ENCODE results near the gene THOC6. TPM values are rescaled to one million over a fixed set of nuclear protein-coding genes. Genes with fewer than 3 reads are reported as not detected.

The THOC6 gene
- total RNA-seq, 1 donor from 2014 or later = 30.2 TPM

DNA sequence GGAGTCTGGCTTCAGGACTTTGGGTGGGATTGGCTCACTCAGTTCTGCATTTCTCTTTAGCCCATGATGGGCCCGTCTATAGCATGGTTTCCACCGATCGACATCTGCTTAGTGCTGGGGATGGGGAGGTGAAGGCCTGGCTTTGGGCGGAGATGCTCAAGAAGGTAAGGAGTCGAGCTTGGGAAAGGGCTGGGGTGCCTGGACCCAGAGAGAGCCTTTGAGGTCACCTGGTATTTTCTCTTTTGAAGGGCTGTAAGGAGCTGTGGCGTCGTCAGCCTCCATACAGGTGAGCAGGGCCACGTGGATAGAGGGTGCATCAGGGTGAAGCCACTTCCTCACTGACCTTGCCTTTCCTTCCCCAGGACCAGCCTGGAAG, 2.2 kb downstream of the THOC6 start:
- H3K27me3 Mint-ChIP-seq (ENCODE audit: unreplicated experiment) = peaks cover 18% of the 10 kb centered on the region
- no peak overlapping the region for H3K27ac Mint-ChIP-seq (ENCODE audit: unreplicated experiment)
- TF ChIP-seq, protein P1, sequence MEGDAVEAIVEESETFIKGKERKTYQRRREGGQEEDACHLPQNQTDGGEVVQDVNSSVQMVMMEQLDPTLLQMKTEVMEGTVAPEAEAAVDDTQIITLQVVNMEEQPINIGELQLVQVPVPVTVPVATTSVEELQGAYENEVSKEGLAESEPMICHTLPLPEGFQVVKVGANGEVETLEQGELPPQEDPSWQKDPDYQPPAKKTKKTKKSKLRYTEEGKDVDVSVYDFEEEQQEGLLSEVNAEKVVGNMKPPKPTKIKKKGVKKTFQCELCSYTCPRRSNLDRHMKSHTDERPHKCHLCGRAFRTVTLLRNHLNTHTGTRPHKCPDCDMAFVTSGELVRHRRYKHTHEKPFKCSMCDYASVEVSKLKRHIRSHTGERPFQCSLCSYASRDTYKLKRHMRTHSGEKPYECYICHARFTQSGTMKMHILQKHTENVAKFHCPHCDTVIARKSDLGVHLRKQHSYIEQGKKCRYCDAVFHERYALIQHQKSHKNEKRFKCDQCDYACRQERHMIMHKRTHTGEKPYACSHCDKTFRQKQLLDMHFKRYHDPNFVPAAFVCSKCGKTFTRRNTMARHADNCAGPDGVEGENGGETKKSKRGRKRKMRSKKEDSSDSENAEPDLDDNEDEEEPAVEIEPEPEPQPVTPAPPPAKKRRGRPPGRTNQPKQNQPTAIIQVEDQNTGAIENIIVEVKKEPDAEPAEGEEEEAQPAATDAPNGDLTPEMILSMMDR (IDR thresholded peaks at IDR 0.05; ENCODE audit: partially characterized antibody, unreplicated experiment) = no peak
- no peaks in the 10 kb centered on the region for H3K36me3 Mint-ChIP-seq (ENCODE audit: unreplicated experiment)
- H3K4me1 Mint-ChIP-seq (ENCODE audit: low read depth, unreplicated experiment) = peaks cover 20% of the 10 kb centered on the region
- H3K4me3 Mint-ChIP-seq (ENCODE audit: unreplicated experiment) = no peak overlapping the region
- no peak for DNase-seq
- H3K9me3 Mint-ChIP-seq (ENCODE audit: unreplicated experiment) = peaks cover 2% of the 10 kb centered on the region

GRCh38 chr16:3026609-3027488, 3.0 kb downstream of the THOC6 start:
- Mint-ChIP-seq H3K9me3 (ENCODE audit: unreplicated experiment) (peaks cover 2% of the 10 kb centered on the region), H3K4me1 (ENCODE audit: low read depth, unreplicated experiment) (peaks cover 15% of the 10 kb centered on the region), H3K27me3 (ENCODE audit: unreplicated experiment) (peaks cover 16% of the 10 kb centered on the region), H3K4me3 (ENCODE audit: unreplicated experiment) (peak overlapping the region; percentile 30), H3K27ac (ENCODE audit: unreplicated experiment) (peak overlapping the region; percentile 52), H3K36me3 (ENCODE audit: unreplicated experiment) (no peaks in the 10 kb centered on the region)
- peak; percentile 59 for DNase-seq
- TF ChIP-seq, protein P1 (IDR thresholded peaks at IDR 0.05; ENCODE audit: partially characterized antibody, unreplicated experiment) = no peak

DNA sequence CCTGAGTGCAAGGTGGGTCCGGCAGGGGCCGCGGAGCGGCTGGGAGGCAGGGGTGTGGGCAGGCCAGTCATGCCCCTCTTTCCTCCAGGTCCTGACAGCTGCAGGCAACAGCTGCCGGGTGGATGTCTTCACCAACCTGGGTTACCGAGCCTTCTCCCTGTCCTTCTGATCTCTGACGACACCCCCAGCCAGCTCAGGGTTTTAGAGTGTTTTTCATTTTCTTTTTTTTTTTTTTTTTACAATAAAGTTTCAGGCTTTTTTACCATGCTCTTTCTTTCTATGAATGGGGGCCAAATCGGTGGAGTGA, 3.6 kb downstream of the THOC6 start:
- TF ChIP-seq, protein P1 (IDR thresholded peaks at IDR 0.05; ENCODE audit: partially characterized antibody, unreplicated experiment) = no peak
- peak overlapping the region; percentile 42 for H3K4me3 Mint-ChIP-seq (ENCODE audit: unreplicated experiment)
- H3K36me3 Mint-ChIP-seq (ENCODE audit: unreplicated experiment) = no peaks in the 10 kb centered on the region
- peaks cover 2% of the 10 kb centered on the region for H3K9me3 Mint-ChIP-seq (ENCODE audit: unreplicated experiment)
- peaks cover 16% of the 10 kb centered on the region for H3K27me3 Mint-ChIP-seq (ENCODE audit: unreplicated experiment)
- peak overlapping the region; percentile 64 for H3K27ac Mint-ChIP-seq (ENCODE audit: unreplicated experiment)
- DNase-seq = no peak
- H3K4me1 Mint-ChIP-seq (ENCODE audit: low read depth, unreplicated experiment) = peaks cover 13% of the 10 kb centered on the region

DNA sequence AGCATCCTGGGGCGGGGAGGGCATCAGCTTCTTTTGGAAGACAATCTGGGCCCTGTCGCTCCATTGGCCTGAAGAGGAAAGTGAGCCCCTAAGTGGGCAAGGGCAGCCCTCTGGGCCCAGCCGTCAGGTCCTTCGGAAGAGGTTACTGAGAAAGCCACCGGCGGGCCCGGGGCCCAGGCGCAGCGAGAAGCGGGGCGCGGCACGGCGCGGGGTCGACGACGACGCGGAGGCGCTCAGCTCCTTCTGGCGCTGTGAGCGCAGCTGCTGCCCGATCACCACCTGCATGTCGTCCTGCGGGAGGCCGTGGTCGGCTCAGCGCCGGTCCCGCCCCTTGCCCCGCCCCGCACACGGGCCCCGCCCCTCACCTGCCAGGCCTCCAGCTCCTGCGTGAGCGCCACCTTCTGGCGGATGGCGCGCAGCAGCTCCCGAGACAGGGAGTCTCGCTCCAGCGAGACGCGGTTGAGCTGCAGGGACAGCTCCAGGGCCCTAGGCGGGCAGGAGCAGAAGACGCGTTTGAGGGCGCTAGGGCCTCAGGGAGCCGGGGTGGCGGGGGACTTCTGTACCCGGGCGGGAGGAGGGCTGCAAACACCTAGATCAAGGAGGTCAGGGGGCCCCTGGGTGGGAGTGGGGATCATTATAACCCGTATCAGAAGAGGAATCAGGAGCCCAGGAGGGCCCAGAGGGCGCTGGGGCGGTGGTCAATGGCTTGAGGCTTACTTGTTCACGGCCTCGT, 4.3 kb downstream of the THOC6 start:
- TF ChIP-seq, protein P1 (IDR thresholded peaks at IDR 0.05; ENCODE audit: partially characterized antibody, unreplicated experiment) = peak; percentile 91
- Mint-ChIP-seq H3K4me1 (ENCODE audit: low read depth, unreplicated experiment) (peaks cover 10% of the 10 kb centered on the region), H3K27me3 (ENCODE audit: unreplicated experiment) (peaks cover 17% of the 10 kb centered on the region), H3K9me3 (ENCODE audit: unreplicated experiment) (peaks cover 2% of the 10 kb centered on the region), H3K36me3 (ENCODE audit: unreplicated experiment) (no peaks in the 10 kb centered on the region), H3K4me3 (ENCODE audit: unreplicated experiment) (peak overlapping the region; percentile 42), H3K27ac (ENCODE audit: unreplicated experiment) (peak overlapping the region; percentile 64)
- DNase-seq = peak; percentile 94
